IMR-90 (cell line): ENCODE data around the gene C21orf91. TPM values are rescaled to one million over a fixed set of nuclear protein-coding genes. Genes with fewer than 3 reads are reported as not detected.

Source experiments
- ATAC-seq: fragments of 200-7000 bp; cut with Tn5 transposase; 2 replicates; pipeline ENCODE4 v1.9.1; 2020; ENCODE audit warnings: low read depth, mild to moderate bottlenecking, moderate library complexity
- BruUV-seq: library from RNA; stranded (reverse); fragments of 400-500 nt; replicated peaks from 2 replicates; lab custom pipeline; 2021; lab: Mats Ljungman, UMichigan
- CTCF ChIA-PET: fragments of 300-600 bp; formaldehyde crosslinking; extraction: SDS; loops from one replicate; lab custom pipeline; 2021; ENCODE audit warnings: antibody characterized with exemption; lab: Yijun Ruan, JAX
- POLR2A ChIA-PET: fragments of 300-600 bp; sonication (Branson Sonifier 250); formaldehyde crosslinking; loops from one replicate; lab custom pipeline; 2022; ENCODE audit warnings: antibody characterized with exemption; ENCODE audit not compliant: unreplicated experiment; lab: Charles Lee
- DNase-seq: peaks from one replicate; pipeline ENCODE4 v3.0.0; 2013
- H2AFZ ChIP-seq: replicated peaks from 2 replicates; pipeline ENCODE3; 2013; ENCODE audit warnings: low read length, mild to moderate bottlenecking; ENCODE audit not compliant: poor library complexity
- H2AK5ac ChIP-seq: 2 replicates; pipeline ENCODE4 v1.6.1; 2013; ENCODE audit warnings: low read depth, low read length, inconsistent platforms
- H2AK9ac ChIP-seq: replicated peaks from 2 replicates; pipeline ENCODE3; 2013; ENCODE audit warnings: mild to moderate bottlenecking, low read depth, low read length, moderate library complexity; ENCODE audit not compliant: poor library complexity
- H2BK120ac ChIP-seq: 2 replicates; pipeline ENCODE4 v1.6.1; 2013; ENCODE audit warnings: low read depth, low read length, inconsistent platforms
- H2BK15ac ChIP-seq: 3 replicates; pipeline ENCODE4 v1.6.1; 2013; ENCODE audit warnings: low read depth, low read length, inconsistent platforms
- H2BK20ac ChIP-seq: 2 replicates; pipeline ENCODE4 v1.6.1; 2013; ENCODE audit warnings: low read depth, mild to moderate bottlenecking, inconsistent platforms, low read length, moderate library complexity
- H2BK5ac ChIP-seq: 2 replicates; pipeline ENCODE4 v1.6.1; 2013; ENCODE audit warnings: mild to moderate bottlenecking, low read depth, low read length, inconsistent platforms; ENCODE audit not compliant: poor library complexity, severe bottlenecking
- H3K14ac ChIP-seq: replicated peaks from 2 replicates; pipeline ENCODE4 v1.6.1; 2013; ENCODE audit warnings: low read depth, low read length, inconsistent platforms
- H3K18ac ChIP-seq: 2 replicates; pipeline ENCODE4 v1.6.1; 2013; ENCODE audit warnings: low read depth, low read length, control low read depth
- H3K23ac ChIP-seq: 2 replicates; pipeline ENCODE4 v1.6.1; 2013; ENCODE audit warnings: low read depth, low read length, inconsistent platforms
- H3K27ac ChIP-seq: 2 replicates; pipeline ENCODE4 v1.5.1; 2013; ENCODE audit warnings: mild to moderate bottlenecking, control low read depth, low read length; ENCODE audit not compliant: insufficient read depth
- H3K27me3 ChIP-seq: 2 replicates; pipeline ENCODE4 v1.6.1; 2013; ENCODE audit warnings: low read length; ENCODE audit not compliant: control insufficient read depth, insufficient read depth
- H3K36me3 ChIP-seq: 2 replicates; pipeline ENCODE4 v1.6.1; 2013; ENCODE audit warnings: low read length, mixed read lengths; ENCODE audit not compliant: control insufficient read depth, insufficient read depth
- H3K4ac ChIP-seq: 2 replicates; pipeline ENCODE4 v1.6.1; 2013; ENCODE audit warnings: low read depth, low read length, inconsistent platforms
- H3K4me1 ChIP-seq: 2 replicates; pipeline ENCODE4 v1.6.1; 2013; ENCODE audit warnings: low read length, mixed read lengths; ENCODE audit not compliant: control insufficient read depth, insufficient read depth
- H3K4me2 ChIP-seq: 2 replicates; pipeline ENCODE4 v1.6.1; 2013; ENCODE audit warnings: low read depth, mild to moderate bottlenecking, control low read depth, low read length, moderate library complexity
- H3K4me3 ChIP-seq: 2 replicates; pipeline ENCODE4 v1.5.1; 2013; ENCODE audit warnings: low read depth, mild to moderate bottlenecking, control low read depth, low read length, moderate library complexity; ENCODE audit not compliant: insufficient read depth
- H3K56ac ChIP-seq: 2 replicates; pipeline ENCODE4 v1.6.1; 2013; ENCODE audit warnings: low read length, inconsistent platforms; ENCODE audit not compliant: insufficient read depth; ENCODE audit errors: extremely low read depth
- H3K79me1 ChIP-seq, 2 experiments: 2 replicates each; pipeline ENCODE4 v1.6.1; 2013; ENCODE audit warnings: low read length in 2 of 2, inconsistent platforms in 1 of 2, low read depth in 1 of 2
- H3K9ac ChIP-seq: 2 replicates; pipeline ENCODE4 v1.6.1; 2013; ENCODE audit warnings: low read depth, low read length, control low read depth
- H3K9me1 ChIP-seq: 2 replicates; pipeline ENCODE4 v1.6.1; 2013; ENCODE audit warnings: low read length, inconsistent platforms; ENCODE audit not compliant: insufficient read depth
- H3K9me3 ChIP-seq: 2 replicates; pipeline ENCODE4 v1.6.1; 2013; ENCODE audit warnings: low read length; ENCODE audit not compliant: control insufficient read depth, insufficient read depth
- H4K20me1 ChIP-seq: 2 replicates; pipeline ENCODE4 v1.6.1; 2013; ENCODE audit warnings: low read length, inconsistent platforms; ENCODE audit not compliant: insufficient read depth
- H4K5ac ChIP-seq: 2 replicates; pipeline ENCODE4 v1.6.1; 2013; ENCODE audit warnings: mild to moderate bottlenecking, low read depth, low read length, control low read depth
- H4K8ac ChIP-seq, 2 experiments: 2 replicates each; pipeline ENCODE4 v1.6.1; 2013; ENCODE audit warnings: low read depth in 2 of 2, low read length in 2 of 2, control low read depth in 1 of 2, inconsistent platforms in 1 of 2
- H4K91ac ChIP-seq: 2 replicates; pipeline ENCODE4 v1.6.1; 2013; ENCODE audit warnings: low read depth, low read length, inconsistent platforms; ENCODE audit not compliant: insufficient read depth
- CEBPB ChIP-seq: IDR thresholded peaks from 2 replicates; pipeline ENCODE4 v1.6.1; 2012; ENCODE audit warnings: low read depth, low read length, improper control_type of control experiment
- RCOR1 ChIP-seq: IDR thresholded peaks from 2 replicates; pipeline ENCODE4 v1.6.1; 2012; ENCODE audit warnings: mild to moderate bottlenecking, low read length, improper control_type of control experiment; ENCODE audit not compliant: insufficient replicate concordance
- WGBS, 2 experiments: methylation state at CpG; one replicate each; pipeline versions ENCODE4 v1.1.5 to v1.1.7; 2013; ENCODE audit warnings: missing lambda C conversion rate in 2 of 2; ENCODE audit not compliant: insufficient read length in 1 of 2; ENCODE audit errors: extremely low coverage in 2 of 2; 5-methylcytosine and 5-hydroxymethylcytosine counted together
- dilution Hi-C: fragments of 300-500 bp; cut with HindIII; formaldehyde crosslinking; loops from one replicate; pipeline ENCODE4 v1.14.3; 2018; ENCODE audit warnings: low sequenced_read_pairs; ENCODE audit not compliant: unreplicated experiment
- in situ Hi-C: fragments of 300-500 bp; cut with MboI; formaldehyde crosslinking; loops from 3 replicates; pipeline ENCODE4 v1.14.3; 2019; ENCODE audit warnings: low sequenced_read_pairs, inconsistent platforms, mixed read lengths
- intact Hi-C: fragments of 100-400 bp; cut with micrococcal nuclease; formaldehyde crosslinking; loops from 2 replicates; pipeline ENCODE4 v1.10.0; 2022
- polyA plus RNA-seq, 3 experiments: library from polyadenylated mRNA; depleted of rRNA; stranded (reverse); fragments of >200 nt; gene quantifications; 2 replicates each; pipeline ENCODE4 v1.2.3, GENCODE V29; 2012; ENCODE audit warnings: low replicate concordance in 1 of 3
- total RNA-seq: library from RNA; depleted of rRNA; stranded (reverse); fragments of >200 nt; gene quantifications from 2 replicates; pipeline ENCODE4 v1.2.3, GENCODE V29; 2012

Gene C21orf91
- total and polyA plus RNA-seq, 2 of the 4 experiments (the other 2 are of a cell fraction): 3.7 to 9.3 TPM

GRCh38 chr21:17829472-17829871 is 10.3 kb upstream of the C21orf91 start:
- dilution Hi-C loops: no loop called here
- Histone ChIP-seq H3K27ac (peak overlapping the region; percentile 16; the same call in 1 of the 2 replicates), H3K4me2 (peak overlapping the region; percentile 34)

More at GRCh38 chr21:17829472-17829871, 10.3 kb upstream of the C21orf91 start:
- DNase-seq (peak; percentile 84), ATAC-seq (peak; percentile 90)
- Histone ChIP-seq H2BK5ac (peak overlapping the region; percentile 21), H3K9ac (no peak overlapping the region), H2BK20ac (peak overlapping the region; percentile 83), H3K9me1 (peaks cover 5% of the 10 kb centered on the region; the same call in 1 of the 2 replicates), H3K27me3 (no peaks in the 10 kb centered on the region), H4K20me1 (no peaks in the 10 kb centered on the region), H3K36me3 (no peaks in the 10 kb centered on the region), H4K5ac (no peak overlapping the region), H4K8ac (peak overlapping the region in 1 of 2 experiments; percentile 36; a peak in 1 of 4 replicates), H3K23ac (no peak overlapping the region; the same call in 1 of the 2 replicates), H3K79me1 (no peaks in the 10 kb centered on the region), H2AK9ac (no peak overlapping the region), H4K91ac (peak overlapping the region; percentile 35; the same call in 1 of the 2 replicates), H3K4ac (peak overlapping the region; percentile 51), H2BK15ac (peak overlapping the region; percentile 38; the same call in 1 of the 3 replicates), H3K18ac (0 out of 2 replicates have a peak overlapping the region, but pooled peaks have one; percentile 6), H3K9me3 (no peaks in the 10 kb centered on the region), H3K56ac (no peak overlapping the region), H3K14ac (peak overlapping the region; percentile 42; the same call in 1 of the 2 replicates), H2BK120ac (peak overlapping the region; percentile 56), H3K4me1 (peaks cover 3% of the 10 kb centered on the region; the same call in 1 of the 2 replicates), H2AK5ac (peak overlapping the region; percentile 54; the same call in 1 of the 2 replicates), H2AFZ (peak overlapping the region; percentile 16), H3K4me3 (no peak overlapping the region)
- CTCF ChIA-PET: no interaction called here
- BruUV-seq: no TSS peak
- intact Hi-C loops (no loop called here), in situ Hi-C loops (loop anchor here (25.0 kb wide), 1 partner anchor 367 kb away; no protein-coding TSS in a partner anchor)
- WGBS, 2 experiments: no CpG with 5 or more reads among the region's 3 CpGs
- peak; percentile 64 for TF ChIP-seq CEBPB
- TF ChIP-seq RCOR1: no peak
- POLR2A ChIA-PET: no interaction called here
